ENCODE measurements around the gene ATXN2.
A peak's percentile ranks its signal among the peaks of the same experiment; 100 is the strongest.
"Not testable (repeated sequence)": the region's sequence is repeated elsewhere in the genome, so short reads cannot be mapped to it uniquely, and the experiment has no call there.

Gene ATXN2

GRCh38 chr12:111413442-111414086 is 185.6 kb downstream of the ATXN2 start:
- no peak for DNase-seq

GRCh38 chr12:111412830-111413441 is 186.2 kb downstream of the ATXN2 start:
- DNase-seq = no peak

- DNase-seq = no peak
Observed at GRCh38 chr12:111412007-111412829, 186.9 kb downstream of the ATXN2 start.

GRCh38 chr12:111411185-111411764 is 187.8 kb downstream of the ATXN2 start:
- no peak for DNase-seq

GRCh38 chr12:111410431-111411184 is 188.5 kb downstream of the ATXN2 start:
- no peak for DNase-seq

- DNase-seq = peak; percentile 30
Observed at GRCh38 chr12:111409780-111410430, 189.2 kb downstream of the ATXN2 start.

- no peak for DNase-seq
Observed at GRCh38 chr12:111409403-111409779, 189.7 kb downstream of the ATXN2 start.

- no peak for DNase-seq
Observed at GRCh38 chr12:111408686-111409402, 190.3 kb downstream of the ATXN2 start.

- DNase-seq = no peak
Observed at GRCh38 chr12:111408116-111408440, 191.0 kb downstream of the ATXN2 start.

GRCh38 chr12:111407377-111408115 is 191.6 kb downstream of the ATXN2 start:
- no peak for DNase-seq

GRCh38 chr12:111406474-111407376 is 192.4 kb downstream of the ATXN2 start:
- peak; percentile 51 for DNase-seq

- no peak for DNase-seq
Observed at GRCh38 chr12:111405859-111406473, 193.1 kb downstream of the ATXN2 start, which contains the start of gene SH2B3. SH2B3 (plus strand) TSS chr12:111405923; CDS start chr12:111418146, 12,223 bp downstream.

- DNase-seq = peak; percentile 99
Observed at GRCh38 chr12:111405149-111405858, 193.8 kb downstream of the ATXN2 start.

GRCh38 chr12:111404362-111405148 is 194.6 kb downstream of the ATXN2 start:
- DNase-seq = peak; percentile 86

GRCh38 chr12:111402490-111402824 is 196.7 kb downstream of the ATXN2 start:
- not testable (repeated sequence) for DNase-seq
